ENCODE measurements around the gene CD300LG. TPM values are rescaled to one million over a fixed set of nuclear protein-coding genes. Genes with fewer than 3 reads are reported as not detected.

CD300LG gene
- total RNA-seq, 4 donors from 2014 or later: 4.0 to 12.9 (median 8.1) TPM

GRCh38 chr17:43803758-43804157 is 43.2 kb upstream of the CD300LG start:
- H3K27me3 ChIP-seq: no peaks in the 10 kb centered on the region
- H3K4me1 ChIP-seq: no peaks in the 10 kb centered on the region
- WGBS, 2 donors: 25 to 49% methylated on average over 4 of the region's 4 CpGs
- peaks cover 0 to 36% (median 0%) of the 10 kb centered on the region in 3 donors for H3K36me3 ChIP-seq
- TF ChIP-seq EP300 (IDR thresholded peaks at IDR 0.05): no peak
- no peaks in the 10 kb centered on the region for H3K9me3 ChIP-seq
- H3K27ac ChIP-seq: no peak overlapping the region
- H3K4me3 ChIP-seq: no peak overlapping the region
- no peak for DNase-seq (ENCODE audit: low spot score in 2 of 2)

- Histone ChIP-seq H3K27me3 (no peaks in the 10 kb centered on the region), H3K27ac (no peak overlapping the region), H3K4me1 (no peaks in the 10 kb centered on the region), H3K4me3 (no peak overlapping the region), H3K9me3 (no peaks in the 10 kb centered on the region), H3K36me3 (peaks cover 0 to 46% (median 0%) of the 10 kb centered on the region in 3 donors)
- no peak for DNase-seq (ENCODE audit: low spot score in 2 of 2)
- TF ChIP-seq POLR2A (IDR thresholded peaks at IDR 0.05) (no peak), EP300 (IDR thresholded peaks at IDR 0.05) (no peak)
- TF ChIP-seq, protein P1, sequence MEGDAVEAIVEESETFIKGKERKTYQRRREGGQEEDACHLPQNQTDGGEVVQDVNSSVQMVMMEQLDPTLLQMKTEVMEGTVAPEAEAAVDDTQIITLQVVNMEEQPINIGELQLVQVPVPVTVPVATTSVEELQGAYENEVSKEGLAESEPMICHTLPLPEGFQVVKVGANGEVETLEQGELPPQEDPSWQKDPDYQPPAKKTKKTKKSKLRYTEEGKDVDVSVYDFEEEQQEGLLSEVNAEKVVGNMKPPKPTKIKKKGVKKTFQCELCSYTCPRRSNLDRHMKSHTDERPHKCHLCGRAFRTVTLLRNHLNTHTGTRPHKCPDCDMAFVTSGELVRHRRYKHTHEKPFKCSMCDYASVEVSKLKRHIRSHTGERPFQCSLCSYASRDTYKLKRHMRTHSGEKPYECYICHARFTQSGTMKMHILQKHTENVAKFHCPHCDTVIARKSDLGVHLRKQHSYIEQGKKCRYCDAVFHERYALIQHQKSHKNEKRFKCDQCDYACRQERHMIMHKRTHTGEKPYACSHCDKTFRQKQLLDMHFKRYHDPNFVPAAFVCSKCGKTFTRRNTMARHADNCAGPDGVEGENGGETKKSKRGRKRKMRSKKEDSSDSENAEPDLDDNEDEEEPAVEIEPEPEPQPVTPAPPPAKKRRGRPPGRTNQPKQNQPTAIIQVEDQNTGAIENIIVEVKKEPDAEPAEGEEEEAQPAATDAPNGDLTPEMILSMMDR (IDR thresholded peaks at IDR 0.05): no peak
These were observed 41.9 kb upstream of the CD300LG start for GRCh38 chr17:43805117-43805516.

GRCh38 chr17:43808076-43808475 is 38.9 kb upstream of the CD300LG start:
- no peak overlapping the region for H3K4me3 ChIP-seq
- no peak for DNase-seq (ENCODE audit: low spot score in 2 of 2)
- H3K9me3 ChIP-seq: no peaks in the 10 kb centered on the region
- peaks cover 0 to 54% (median 0%) of the 10 kb centered on the region in 3 donors for H3K36me3 ChIP-seq
- no peaks in the 10 kb centered on the region for H3K27me3 ChIP-seq
- 85 to 90% methylated on average over 4 of the region's 4 CpGs for WGBS, 2 donors
- no peak overlapping the region for H3K27ac ChIP-seq
- TF ChIP-seq EP300 (IDR thresholded peaks at IDR 0.05): no peak
- H3K4me1 ChIP-seq: no peaks in the 10 kb centered on the region

GRCh38 chr17:43809121-43809520 is 37.9 kb upstream of the CD300LG start:
- WGBS, 2 donors: 93% methylated on average over 5 of the region's 5 CpGs
- Histone ChIP-seq H3K27ac (no peak overlapping the region), H3K4me3 (no peak overlapping the region), H3K4me1 (no peaks in the 10 kb centered on the region), H3K27me3 (no peaks in the 10 kb centered on the region), H3K36me3 (peaks cover 0 to 61% (median 0%) of the 10 kb centered on the region in 3 donors), H3K9me3 (no peaks in the 10 kb centered on the region)
- TF ChIP-seq POLR2A (IDR thresholded peaks at IDR 0.05) (no peak), EP300 (IDR thresholded peaks at IDR 0.05) (no peak)
- TF ChIP-seq, protein P1 (IDR thresholded peaks at IDR 0.05): no peak
- DNase-seq (ENCODE audit: low spot score in 2 of 2): no peak

- Histone ChIP-seq H3K27ac (no peak overlapping the region), H3K4me3 (no peak overlapping the region), H3K4me1 (no peaks in the 10 kb centered on the region), H3K9me3 (no peaks in the 10 kb centered on the region), H3K36me3 (peaks cover 0 to 62% (median 0%) of the 10 kb centered on the region in 3 donors), H3K27me3 (no peaks in the 10 kb centered on the region)
- TF ChIP-seq EP300 (IDR thresholded peaks at IDR 0.05): no peak
- TF ChIP-seq POLR2A (IDR thresholded peaks at IDR 0.05): no peak
- 80 to 87% methylated on average over 4 of the region's 4 CpGs for WGBS, 2 donors
- DNase-seq (ENCODE audit: low spot score in 2 of 2): no peak
These were observed 36.7 kb upstream of the CD300LG start for GRCh38 chr17:43810226-43810715.

- H3K27me3 ChIP-seq: no peaks in the 10 kb centered on the region
- H3K4me3 ChIP-seq: no peak overlapping the region
- TF ChIP-seq EP300 (IDR thresholded peaks at IDR 0.05): no peak
- TF ChIP-seq, protein P1 (IDR thresholded peaks at IDR 0.05): no peak
- TF ChIP-seq POLR2A (IDR thresholded peaks at IDR 0.05): no peak
- no peaks in the 10 kb centered on the region for H3K9me3 ChIP-seq
- WGBS, 2 donors: 79 to 84% methylated on average over 5 of the region's 5 CpGs
- no peak for DNase-seq (ENCODE audit: low spot score in 2 of 2)
- H3K27ac ChIP-seq: no peak overlapping the region
- no peaks in the 10 kb centered on the region for H3K4me1 ChIP-seq
- peaks cover 0 to 63% (median 0%) of the 10 kb centered on the region in 3 donors for H3K36me3 ChIP-seq
These were observed 36.2 kb upstream of the CD300LG start for GRCh38 chr17:43810823-43811222.
